GM21723 (cell line): ENCODE data around the gene MLN.

Experiments
- ATAC-seq: cut with Tn5 transposase; IDR thresholded peaks from one replicate; pipeline ENCODE4 v1.9.1; 2021; ENCODE audit warnings: mild to moderate bottlenecking, moderate library complexity; ENCODE audit not compliant: unreplicated experiment

The MLN gene

GRCh38 chr6:33816911-33817310 lies 13.1 kb upstream of the MLN start:
- no peak for ATAC-seq

GRCh38 chr6:33815854-33816253 lies 12.1 kb upstream of the MLN start:
- no peak for ATAC-seq

GRCh38 chr6:33813990-33814985 lies 10.5 kb upstream of the MLN start:
- ATAC-seq, result no peak

GRCh38 chr6:33813246-33813904 lies 9.6 kb upstream of the MLN start:
- no peak for ATAC-seq

DNA sequence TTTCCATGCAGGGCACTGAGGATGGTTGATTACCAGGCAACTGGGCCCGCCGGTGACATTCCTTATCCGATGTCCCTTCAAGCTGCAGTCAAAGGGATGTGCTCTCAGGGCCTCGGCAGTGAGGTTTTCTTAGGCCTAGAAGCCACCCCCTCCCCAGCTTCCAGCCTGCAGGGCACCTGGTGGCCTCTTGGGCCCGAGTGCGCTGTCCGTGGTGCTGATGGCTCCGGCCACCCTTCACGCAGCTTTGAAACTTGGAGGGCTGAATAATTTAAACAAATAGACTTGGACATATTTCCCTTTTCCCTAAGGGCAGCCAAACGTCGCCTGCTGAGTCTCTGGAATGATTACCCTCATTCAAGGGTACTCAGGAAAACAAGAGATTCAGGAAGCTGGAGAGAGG lies 8.9 kb upstream of the MLN start:
- ATAC-seq, result no peak

DNA sequence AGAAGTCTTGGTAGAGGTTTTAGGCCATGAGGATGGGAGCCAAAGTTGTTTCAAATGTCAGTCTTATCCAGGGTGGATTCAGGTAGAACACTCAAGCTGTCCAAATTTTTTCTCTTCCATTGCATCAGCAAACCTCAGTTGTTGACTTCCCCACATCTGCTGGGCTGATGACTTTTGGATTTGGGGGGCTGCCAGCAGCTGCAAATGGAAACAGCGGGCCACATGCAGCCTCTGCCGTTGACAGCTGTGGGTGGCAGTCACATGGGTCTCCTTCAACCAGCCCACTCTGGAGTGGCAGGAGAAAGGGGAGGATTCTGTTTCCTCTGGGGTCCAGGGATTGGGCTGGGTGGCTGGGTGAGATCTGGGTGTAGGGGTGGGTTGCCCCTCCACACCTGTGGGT lies 5.8 kb upstream of the MLN start:
- ATAC-seq, result no peak

- ATAC-seq, result no peak
Observed at GRCh38 chr6:33808641-33809180, 4.9 kb upstream of the MLN start.

DNA sequence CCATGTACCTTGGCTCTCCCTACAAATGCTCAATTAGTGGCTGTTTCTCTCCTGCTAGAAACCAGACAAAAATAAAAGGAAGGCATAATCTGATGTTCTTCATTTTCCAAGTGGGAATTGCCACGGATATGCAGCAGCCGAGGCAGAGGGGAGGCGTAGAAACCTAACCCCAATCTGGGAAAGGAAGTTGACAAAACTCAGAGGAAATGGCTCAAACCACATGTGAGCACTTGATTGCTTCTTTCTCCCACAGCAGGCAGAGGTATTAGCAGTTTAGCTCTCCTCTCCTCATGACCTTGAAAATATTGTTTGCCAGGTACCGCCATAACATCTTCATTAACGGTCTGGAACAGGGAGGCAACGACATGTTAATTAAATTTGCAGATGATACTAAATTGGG lies 3.8 kb upstream of the MLN start:
- ATAC-seq, result no peak

DNA sequence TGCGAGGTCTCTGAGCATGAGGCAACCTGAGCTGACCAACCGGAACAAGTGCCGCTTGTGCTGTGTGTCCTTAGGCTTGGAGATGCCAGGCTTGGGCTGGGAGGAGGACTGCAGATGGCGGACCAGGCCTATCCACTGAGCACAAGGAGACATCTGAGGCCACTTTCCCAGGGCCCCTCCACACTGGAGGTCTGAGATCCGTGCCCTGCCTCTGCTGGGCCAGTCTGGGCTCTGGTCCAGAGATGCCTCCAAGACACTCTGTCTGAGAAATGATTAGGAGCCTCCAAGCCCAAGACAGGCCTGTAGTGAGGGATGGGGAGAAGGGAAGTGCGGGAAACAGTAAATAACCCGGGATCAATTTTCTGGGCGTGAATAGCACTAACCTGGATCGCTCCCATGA lies 3.0 kb upstream of the MLN start:
- ATAC-seq, result no peak

DNA sequence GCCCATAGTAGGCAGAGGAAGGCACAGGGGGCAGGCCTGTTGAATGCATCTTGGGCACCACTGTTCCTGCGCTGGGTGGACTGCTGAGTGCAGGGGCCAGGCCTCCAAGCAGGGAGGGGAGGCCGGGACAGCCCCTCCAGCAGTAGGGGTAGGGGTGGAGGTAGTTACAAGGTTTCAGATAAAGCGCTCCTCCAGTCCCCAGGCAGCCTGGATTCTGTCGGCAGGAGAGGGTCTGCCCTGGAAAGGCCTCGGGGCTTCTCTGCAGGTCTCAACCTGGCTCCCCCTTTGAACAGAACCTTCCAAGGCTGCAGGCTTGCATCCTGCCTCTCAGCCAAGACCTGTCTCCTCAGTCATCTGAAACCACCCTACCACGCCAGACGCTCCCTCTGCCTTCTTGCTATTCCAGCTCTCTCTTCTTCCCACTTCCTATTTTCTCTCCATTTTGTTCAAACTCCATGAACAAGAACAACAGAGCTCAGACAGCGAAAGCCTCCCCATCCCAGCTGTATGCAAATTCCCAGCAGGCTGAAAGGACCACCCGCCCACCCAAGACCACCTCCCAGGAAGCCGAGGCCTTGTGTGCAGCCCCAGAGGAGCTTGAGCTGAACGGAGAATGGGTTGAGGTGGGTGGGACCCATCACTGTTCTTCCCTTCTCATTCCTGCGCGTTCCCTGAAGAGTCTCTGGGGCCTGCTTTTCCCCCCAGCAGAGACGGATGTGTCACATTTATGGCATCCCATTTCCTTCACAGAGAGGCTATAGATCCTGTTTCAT lies 1.4 kb downstream of the MLN start:
- no peak for ATAC-seq

GRCh38 chr6:33801611-33802010 lies 2.2 kb downstream of the MLN start:
- ATAC-seq, result no peak

GRCh38 chr6:33800248-33800969 lies 3.4 kb downstream of the MLN start:
- no peak for ATAC-seq

DNA sequence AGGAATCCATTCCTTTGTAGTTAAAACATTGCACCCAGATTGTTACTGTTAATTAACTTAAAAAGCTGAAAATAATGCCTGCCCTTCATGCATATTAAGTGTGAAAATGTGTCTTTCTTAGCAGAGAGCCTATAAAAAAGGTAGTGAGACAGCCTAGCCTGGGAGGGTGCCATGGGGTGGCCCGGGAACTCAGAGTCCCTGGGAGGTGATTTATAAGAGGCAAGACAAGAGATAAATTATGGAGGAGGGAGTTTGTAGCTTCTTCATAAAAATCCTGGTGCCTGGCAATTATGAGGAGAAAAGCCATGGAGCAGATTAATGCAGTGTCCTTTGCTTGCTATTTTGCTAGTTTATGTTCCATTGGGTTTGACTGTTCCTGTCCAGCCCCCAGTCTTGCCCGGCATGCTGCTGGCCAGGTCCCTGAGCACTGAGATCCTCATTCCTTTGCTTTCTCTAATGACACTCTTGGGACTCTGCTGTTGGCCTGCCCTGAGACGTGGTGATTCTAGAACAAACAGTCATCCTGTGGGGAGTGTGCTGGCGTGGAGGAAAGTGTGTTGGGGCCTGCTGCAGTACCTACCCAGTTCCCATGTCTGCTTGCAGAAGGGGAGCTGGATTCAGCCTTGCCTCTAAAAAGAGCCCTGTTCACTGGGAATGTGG lies 4.2 kb downstream of the MLN start:
- ATAC-seq, result no peak

DNA sequence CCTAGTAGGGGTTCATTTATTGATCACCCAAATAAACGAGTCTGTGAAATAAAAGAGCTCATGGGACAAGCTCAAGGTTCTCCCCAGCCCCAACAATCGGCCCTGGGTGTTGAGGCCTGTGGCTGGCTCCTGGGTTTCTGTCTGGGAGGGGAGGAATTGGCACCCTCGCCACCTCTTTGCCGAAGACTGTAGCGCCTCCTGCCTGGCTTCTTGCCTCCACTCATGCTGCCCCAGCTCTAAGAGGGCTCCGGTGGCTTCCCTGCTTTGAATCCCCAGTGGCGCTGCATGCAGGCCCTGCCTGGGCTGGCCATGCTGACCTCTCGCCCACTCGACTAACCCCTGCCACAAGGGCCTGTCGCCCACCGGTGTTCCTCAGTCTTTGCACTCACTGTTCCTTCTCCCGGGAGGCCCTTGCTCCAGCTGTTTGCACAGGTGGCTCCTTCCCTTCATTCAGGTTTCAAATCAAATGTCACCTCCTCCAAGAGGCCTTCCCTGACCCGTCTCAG lies 5.4 kb downstream of the MLN start:
- no peak for ATAC-seq

GRCh38 chr6:33797626-33798342 lies 6.0 kb downstream of the MLN start:
- no peak for ATAC-seq

DNA sequence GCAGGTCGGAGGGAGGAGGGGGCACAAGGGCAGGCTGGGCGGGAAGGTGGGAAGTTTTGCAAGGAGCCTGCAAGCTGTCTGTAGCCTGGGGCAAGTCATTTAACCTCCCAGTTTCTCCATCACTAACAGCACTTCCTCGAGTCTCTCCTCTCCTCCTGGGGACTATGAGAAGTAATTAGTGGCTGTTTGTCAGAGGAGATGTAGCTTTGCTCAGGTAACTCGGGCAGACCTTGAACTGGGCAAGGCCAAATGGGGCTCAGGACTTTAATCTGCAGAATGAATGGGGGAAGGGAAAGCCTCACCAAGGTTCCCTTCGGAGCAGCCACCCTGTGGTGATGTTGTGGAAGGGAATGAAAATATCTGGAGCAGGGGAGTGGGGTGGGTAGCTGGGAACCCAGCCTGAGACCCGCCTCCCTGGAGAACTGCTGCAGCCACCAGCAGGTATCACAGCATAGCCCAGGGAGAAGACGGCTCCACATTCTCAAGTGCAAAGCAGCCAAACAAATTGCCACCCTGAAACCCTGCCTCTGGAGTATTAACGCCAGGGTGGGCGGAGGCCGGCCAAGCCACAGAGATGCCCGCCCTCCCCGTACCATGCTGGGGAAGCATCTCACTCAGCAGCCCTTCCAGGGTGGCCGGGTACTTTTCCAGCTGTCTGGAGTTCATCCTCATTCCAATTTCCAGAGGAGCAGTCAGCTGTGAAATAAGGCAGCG lies 8.7 kb downstream of the MLN start:
- ATAC-seq, result no peak

GRCh38 chr6:33792981-33793380 lies 10.8 kb downstream of the MLN start:
- no peak for ATAC-seq

DNA sequence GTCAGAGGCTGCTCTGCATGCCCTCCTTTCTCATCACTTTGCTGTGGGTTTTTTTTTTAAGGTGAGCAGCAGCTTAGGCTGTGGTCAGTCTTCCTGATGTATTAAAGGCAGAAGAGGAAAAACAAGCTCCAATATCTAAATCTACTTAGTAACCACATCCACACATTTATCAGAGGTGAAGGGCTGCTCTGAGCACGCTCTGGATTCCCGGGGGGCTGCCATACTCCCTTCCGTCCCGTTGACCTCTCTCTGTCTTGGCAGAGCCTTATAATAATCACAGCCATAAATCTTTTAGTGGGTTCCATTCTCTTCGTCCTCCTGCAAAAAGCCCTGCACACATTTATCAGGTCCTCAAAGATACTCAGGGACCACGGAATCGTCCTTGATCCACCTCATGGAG lies 12.2 kb downstream of the MLN start:
- no peak for ATAC-seq

DNA sequence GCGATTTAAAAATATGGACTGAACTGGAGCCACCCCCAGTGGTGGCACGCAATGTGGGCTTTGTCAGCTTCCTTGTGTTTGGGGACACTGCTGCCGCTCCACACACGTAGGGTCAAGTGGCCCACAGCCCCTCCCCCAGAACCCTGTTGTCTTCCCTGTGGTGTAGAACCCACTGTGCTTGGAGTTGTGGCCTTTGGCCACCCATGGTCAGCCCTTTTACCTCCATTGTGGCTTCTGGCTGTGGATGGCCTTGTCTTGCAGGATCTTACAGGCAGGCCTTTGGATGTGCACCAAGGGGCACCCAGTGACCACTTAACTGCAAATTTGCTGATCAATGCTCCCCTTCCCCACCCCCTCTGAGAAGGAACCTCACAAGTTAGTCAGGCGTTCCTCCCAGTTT lies 12.9 kb downstream of the MLN start:
- ATAC-seq, result no peak
